HCT116 (cell line): ENCODE measurements around the gene TEX264. TPM values are rescaled to one million over a fixed set of nuclear protein-coding genes. Genes with fewer than 3 reads are reported as not detected.

ENCODE experiments used
- ATAC-seq: fragments of 200-7000 bp; cut with Tn5 transposase; 2 replicates; pipeline ENCODE4 v1.9.1; 2020; ENCODE audit warnings: mild to moderate bottlenecking, moderate library complexity
- BruUV-seq: library from RNA; stranded (reverse); fragments of 400-500 nt; replicated peaks from 2 replicates; lab custom pipeline; 2021; lab: Mats Ljungman, UMichigan
- CTCF ChIA-PET: fragments of 300-600 bp; sonication (Branson Sonifier 250); formaldehyde crosslinking; loops from one replicate; lab custom pipeline; 2021; ENCODE audit warnings: antibody characterized with exemption; lab: Charles Lee
- POLR2A ChIA-PET: fragments of 300-600, 350-600 bp; sonication (Branson Sonifier 250); formaldehyde crosslinking; loops from one replicate; lab custom pipeline; 2021; ENCODE audit warnings: antibody characterized with exemption; lab: Charles Lee
- RAD21 ChIA-PET, 2 experiments: fragments of 300-600 bp; sonication (Branson Sonifier 250); formaldehyde crosslinking; loops; one replicate each; lab custom pipeline; 2023; ENCODE audit warnings: low total read pairs in 2 of 2; ENCODE audit not compliant: uncharacterized antibody in 2 of 2, unreplicated experiment in 2 of 2, low non-redundant PET in 1 of 2; lab: Charles Lee
- DNase-seq: peaks from one replicate; pipeline ENCODE4 v3.0.0-alpha.2; 2010; ENCODE audit warnings: low read depth, low spot score
- H2AFZ ChIP-seq: fragments of 200-600 bp; shearing (Covaris generic), sonication (generic); 2 replicates; pipeline ENCODE4 v1.6.1; 2017; ENCODE audit warnings: low read depth, mixed run types, mixed read lengths, antibody characterized with exemption, low read length; ENCODE audit not compliant: poor library complexity, severe bottlenecking
- H3K27ac ChIP-seq: 2 replicates; pipeline ENCODE4 v1.5.1; 2012; ENCODE audit warnings: low read depth, low read length
- H3K27me3 ChIP-seq: fragments of 200-600 bp; sonication (generic); 2 replicates; pipeline ENCODE4 v1.6.1; 2016; ENCODE audit warnings: mixed run types, low read length, mixed read lengths; ENCODE audit not compliant: insufficient read depth
- H3K36me3 ChIP-seq, 2 experiments: fragments of 200-500 bp in 1 of 2; fragments of 200-600 bp in 1 of 2; sonication (Bioruptor generic) in 1 of 2; sonication (generic) in 1 of 2; 2 replicates each; pipeline versions ENCODE4 v1.5.1 to v1.6.1; 2014 to 2016; ENCODE audit warnings: low read length in 2 of 2, inconsistent platforms in 1 of 2, mixed read lengths in 1 of 2, mixed run types in 1 of 2; ENCODE audit not compliant: insufficient read depth in 2 of 2, control insufficient read depth in 1 of 2
- H3K4me1 ChIP-seq, 2 experiments: fragments of 200-600 bp in 1 of 2; sonication (generic) in 1 of 2; 2 replicates each; pipeline versions ENCODE4 v1.5.1 to v1.6.1; 2012 to 2017; ENCODE audit warnings: low read length in 2 of 2, inconsistent platforms in 1 of 2, mild to moderate bottlenecking in 1 of 2, mixed read lengths in 1 of 2, mixed run types in 1 of 2, moderate library complexity in 1 of 2; ENCODE audit not compliant: insufficient read depth in 2 of 2, control insufficient read depth in 1 of 2
- H3K4me2 ChIP-seq: fragments of 200-600 bp; sonication (generic); 2 replicates; pipeline ENCODE4 v1.6.1; 2017; ENCODE audit warnings: mixed run types, low read length, mixed read lengths
- H3K4me3 ChIP-seq, 2 experiments: fragments of 200-600 bp in 1 of 2; sonication (generic) in 1 of 2; replicated peaks in 1 of 2; 2 replicates each; pipeline ENCODE4 v1.5.1; 2011 to 2016; ENCODE audit warnings: low read length in 2 of 2, control low read depth in 1 of 2, low read depth in 1 of 2, mild to moderate bottlenecking in 1 of 2, mixed read lengths in 1 of 2, mixed run types in 1 of 2
- H3K79me2 ChIP-seq: fragments of 200-600 bp; sonication (generic); 2 replicates; pipeline ENCODE4 v1.6.1; 2017; ENCODE audit warnings: mild to moderate bottlenecking, mixed run types, low read length, moderate library complexity, mixed read lengths; ENCODE audit not compliant: insufficient read depth
- H3K9ac ChIP-seq: fragments of 200-600 bp; sonication (generic); 2 replicates; pipeline ENCODE4 v1.6.1; 2016; ENCODE audit warnings: low read length, mixed read lengths
- H3K9me2 ChIP-seq: fragments of 200-600 bp; sonication (generic), shearing (Covaris generic); 2 replicates; pipeline ENCODE4 v1.6.1; 2017; ENCODE audit warnings: mixed run types, mild to moderate bottlenecking, moderate library complexity; ENCODE audit not compliant: insufficient read depth
- H3K9me3 ChIP-seq, 2 experiments: fragments of 200-500 bp in 1 of 2; fragments of 200-600 bp in 1 of 2; sonication (Bioruptor generic) in 1 of 2; sonication (generic) in 1 of 2; 2 replicates each; pipeline ENCODE4 v1.6.1; 2014 to 2017; ENCODE audit warnings: low read length in 2 of 2, mixed read lengths in 2 of 2, inconsistent platforms in 1 of 2, low read depth in 1 of 2, mild to moderate bottlenecking in 1 of 2, mixed run types in 1 of 2, moderate library complexity in 1 of 2; ENCODE audit not compliant: control insufficient read depth in 1 of 2, insufficient read depth in 1 of 2
- H4K20me1 ChIP-seq: fragments of 200-600 bp; sonication (generic), shearing (Covaris generic); 2 replicates; pipeline ENCODE4 v1.6.1; 2017; ENCODE audit warnings: mixed run types, mild to moderate bottlenecking, moderate library complexity; ENCODE audit not compliant: insufficient read depth
- CBX3 ChIP-seq: IDR thresholded peaks from 2 replicates; pipeline ENCODE4 v1.6.1; 2012; ENCODE audit warnings: low read depth
- CEBPB ChIP-seq: IDR thresholded peaks from 2 replicates; pipeline ENCODE4 v1.6.1; 2012; ENCODE audit warnings: low read depth
- EGR1 ChIP-seq: IDR thresholded peaks from 2 replicates; pipeline ENCODE4 v1.6.1; 2012; ENCODE audit warnings: low read depth
- ELF1 ChIP-seq: IDR thresholded peaks from 2 replicates; pipeline ENCODE4 v1.6.1; 2012; ENCODE audit warnings: low read depth, borderline replicate concordance
- EZH2phosphoT487 ChIP-seq: fragments of 200-600 bp; IDR thresholded peaks from 2 replicates; pipeline ENCODE4 v1.6.1; 2018; ENCODE audit warnings: antibody characterized with exemption, borderline replicate concordance
- FOSL1 ChIP-seq: IDR thresholded peaks from 2 replicates; pipeline ENCODE4 v1.6.1; 2012; ENCODE audit warnings: low read depth
- POLR2A ChIP-seq: IDR thresholded peaks from 2 replicates; pipeline ENCODE4 v1.7.0; 2011; ENCODE audit warnings: borderline replicate concordance; ENCODE audit not compliant: insufficient read depth, insufficient read length; ENCODE audit errors: extremely low read depth
- RAD21 ChIP-seq: IDR thresholded peaks from 2 replicates; pipeline ENCODE4 v1.6.1; 2012; ENCODE audit warnings: low read depth, mild to moderate bottlenecking
- SIN3A ChIP-seq: IDR thresholded peaks from 2 replicates; pipeline ENCODE4 v1.6.1; 2012; ENCODE audit warnings: low read depth
- SP1 ChIP-seq: IDR thresholded peaks from 2 replicates; pipeline ENCODE4 v1.6.1; 2012; ENCODE audit warnings: low read depth
- SRF ChIP-seq: IDR thresholded peaks from 2 replicates; pipeline ENCODE4 v1.6.1; 2012; ENCODE audit warnings: low read depth
- ZFX ChIP-seq: fragments of 450-650 bp; IDR thresholded peaks from 2 replicates; pipeline ENCODE4 v1.6.1; 2017
- ZNF274 ChIP-seq: fragments of 200-500 bp; sonication (Bioruptor generic); IDR thresholded peaks from 2 replicates; pipeline ENCODE4 v1.6.1; 2014; ENCODE audit warnings: mild to moderate bottlenecking, low read depth, low read length, inconsistent platforms
- intact Hi-C: fragments of 100-400 bp; cut with micrococcal nuclease; formaldehyde crosslinking; loops from 2 replicates; pipeline ENCODE4 v1.10.0; 2022
- total RNA-seq: library from RNA; stranded (reverse); gene quantifications from one replicate; pipeline ENCODE4 v1.2.1, GENCODE V29; 2021; ENCODE audit not compliant: unreplicated experiment
- TF ChIP-seq, protein P1 (sequence below), 3 experiments: fragments of 200-600 bp in 1 of 3; sonication (generic) in 1 of 3; IDR thresholded peaks in 2 of 3; conservative IDR thresholded peaks in 1 of 3; 2 replicates each; pipeline ENCODE4 v1.5.1; 2012 to 2017; ENCODE audit warnings: low read depth in 2 of 3, low read length in 2 of 3, antibody characterized with exemption in 1 of 3, borderline replicate concordance in 1 of 3, control low read depth in 1 of 3, mild to moderate bottlenecking in 1 of 3, mixed read lengths in 1 of 3, mixed run types in 1 of 3, moderate library complexity in 1 of 3; ENCODE audit not compliant: insufficient read depth in 1 of 3
- TF ChIP-seq, protein P2 (sequence below): IDR thresholded peaks from 2 replicates; pipeline ENCODE4 v1.6.1; 2012
- TF ChIP-seq, protein P3 (sequence below): IDR thresholded peaks from 2 replicates; pipeline ENCODE4 v1.6.1; 2012; ENCODE audit warnings: low read depth

The TEX264 gene
- total RNA-seq, 1 experiment from 2014 or later: 36.0 TPM

DNA sequence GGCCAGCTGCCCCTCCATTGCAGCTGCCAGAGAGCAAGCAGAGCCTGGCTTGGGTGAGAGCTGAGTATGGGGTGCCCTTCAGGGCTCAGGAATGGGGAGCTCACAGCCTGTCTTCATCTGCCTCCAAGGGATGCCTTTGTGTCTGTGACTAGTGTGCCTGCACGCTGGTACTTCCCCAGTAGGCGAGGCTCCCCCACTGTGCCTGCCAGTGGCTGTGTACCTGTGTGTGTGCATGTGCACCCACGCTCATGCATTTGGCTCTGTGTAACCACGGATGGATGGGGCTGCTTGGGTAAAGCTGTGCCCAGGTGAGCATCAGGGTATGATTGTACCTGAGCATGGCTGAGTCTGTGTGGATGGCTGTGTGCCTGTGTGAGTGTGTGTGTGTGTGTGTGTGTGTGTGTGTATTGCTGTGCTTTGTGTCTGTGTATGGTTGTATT is 33.5 kb downstream of the TEX264 start:
- no peak overlapping the region for H3K4me3 ChIP-seq
- CTCF ChIA-PET: no interaction called here
- H3K9ac ChIP-seq: no peak overlapping the region
- BruUV-seq: no TSS peak
- peaks cover 0 to 3% of the 10 kb centered on the region in 2 experiments; a peak in 1 of 4 replicates for H3K36me3 ChIP-seq
- DNase-seq (no peak), ATAC-seq (no peak)
- no peaks in the 10 kb centered on the region for H3K9me2 ChIP-seq
- no peaks in the 10 kb centered on the region for H3K79me2 ChIP-seq
- no peak overlapping the region for H2AFZ ChIP-seq
- POLR2A ChIA-PET: no interaction called here
- RAD21 ChIA-PET: no interaction called here
- no peak overlapping the region for H3K27ac ChIP-seq
- no peaks in the 10 kb centered on the region for H4K20me1 ChIP-seq
- H3K9me3 ChIP-seq: no peaks in the 10 kb centered on the region
- H3K27me3 ChIP-seq: no peaks in the 10 kb centered on the region
- H3K4me2 ChIP-seq: no peak overlapping the region
- H3K4me1 ChIP-seq: no peaks in the 10 kb centered on the region
- intact Hi-C loops: no loop called here
- TF ChIP-seq ZFX (no peak), FOSL1 (no peak), ZNF274 (no peak), RAD21 (no peak), ELF1 (no peak), SRF (no peak)
- TF ChIP-seq, protein P1, sequence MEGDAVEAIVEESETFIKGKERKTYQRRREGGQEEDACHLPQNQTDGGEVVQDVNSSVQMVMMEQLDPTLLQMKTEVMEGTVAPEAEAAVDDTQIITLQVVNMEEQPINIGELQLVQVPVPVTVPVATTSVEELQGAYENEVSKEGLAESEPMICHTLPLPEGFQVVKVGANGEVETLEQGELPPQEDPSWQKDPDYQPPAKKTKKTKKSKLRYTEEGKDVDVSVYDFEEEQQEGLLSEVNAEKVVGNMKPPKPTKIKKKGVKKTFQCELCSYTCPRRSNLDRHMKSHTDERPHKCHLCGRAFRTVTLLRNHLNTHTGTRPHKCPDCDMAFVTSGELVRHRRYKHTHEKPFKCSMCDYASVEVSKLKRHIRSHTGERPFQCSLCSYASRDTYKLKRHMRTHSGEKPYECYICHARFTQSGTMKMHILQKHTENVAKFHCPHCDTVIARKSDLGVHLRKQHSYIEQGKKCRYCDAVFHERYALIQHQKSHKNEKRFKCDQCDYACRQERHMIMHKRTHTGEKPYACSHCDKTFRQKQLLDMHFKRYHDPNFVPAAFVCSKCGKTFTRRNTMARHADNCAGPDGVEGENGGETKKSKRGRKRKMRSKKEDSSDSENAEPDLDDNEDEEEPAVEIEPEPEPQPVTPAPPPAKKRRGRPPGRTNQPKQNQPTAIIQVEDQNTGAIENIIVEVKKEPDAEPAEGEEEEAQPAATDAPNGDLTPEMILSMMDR (IDR thresholded peaks at IDR 0.05 in 2 of 3, conservative IDR thresholded peaks at IDR 0.05 in 1 of 3; ENCODE audit: borderline replicate concordance in 1 of 3, insufficient read depth in 1 of 3, low read depth in 2 of 3, low read length in 2 of 3): no peak
- TF ChIP-seq, all 23 proteins: peak for 0

DNA sequence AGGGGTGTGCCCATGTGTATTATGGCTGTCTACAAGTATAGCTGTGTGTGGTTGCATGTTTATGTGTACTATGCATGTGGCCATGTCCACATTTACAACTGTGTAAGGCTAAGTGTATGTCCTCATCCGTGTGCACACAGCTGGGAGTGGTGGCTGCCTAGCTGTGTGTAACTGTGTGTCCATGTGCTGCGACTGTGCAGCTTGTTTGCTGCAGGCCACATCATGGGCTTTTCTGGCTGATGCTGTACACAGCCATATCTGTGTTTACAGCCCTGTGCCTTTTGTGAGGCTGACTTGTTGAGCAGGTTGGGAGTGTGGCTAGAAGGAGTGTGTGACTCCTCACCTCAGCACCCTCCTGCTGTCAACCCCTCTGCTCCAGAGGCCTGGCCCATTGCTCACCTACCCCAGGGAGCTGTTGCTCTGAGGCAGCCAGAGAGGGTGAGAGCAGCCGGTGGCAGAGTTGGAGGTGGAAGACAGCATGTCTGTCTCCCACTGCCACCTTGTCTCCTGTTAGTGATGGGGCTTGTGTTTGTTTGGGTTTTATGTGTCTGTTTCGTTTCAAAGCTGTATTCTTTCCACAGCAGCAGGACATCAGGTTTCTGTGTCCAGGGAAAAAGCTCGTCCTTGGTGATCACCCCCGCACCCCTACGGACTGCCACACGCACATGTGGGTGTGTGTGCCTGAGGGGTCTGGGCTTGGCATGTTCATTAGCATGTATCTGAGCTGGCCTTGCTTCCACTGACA is 34.4 kb downstream of the TEX264 start:
- ATAC-seq: no peak
- no TSS peak for BruUV-seq
- CTCF ChIA-PET: no interaction called here
- TF ChIP-seq, protein P2, sequence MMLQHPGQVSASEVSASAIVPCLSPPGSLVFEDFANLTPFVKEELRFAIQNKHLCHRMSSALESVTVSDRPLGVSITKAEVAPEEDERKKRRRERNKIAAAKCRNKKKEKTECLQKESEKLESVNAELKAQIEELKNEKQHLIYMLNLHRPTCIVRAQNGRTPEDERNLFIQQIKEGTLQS: no peak
- TF ChIP-seq EGR1: no peak
- TF ChIP-seq SP1: no peak
- no peak for TF ChIP-seq EZH2phosphoT487
- no peak for TF ChIP-seq ELF1
- no peak for TF ChIP-seq RAD21
- TF ChIP-seq ZFX: no peak
- TF ChIP-seq CEBPB: no peak
- no peak for TF ChIP-seq ZNF274
- no peak for TF ChIP-seq CBX3
- no peak for TF ChIP-seq SIN3A
- no peak for TF ChIP-seq POLR2A
- TF ChIP-seq, protein P3, sequence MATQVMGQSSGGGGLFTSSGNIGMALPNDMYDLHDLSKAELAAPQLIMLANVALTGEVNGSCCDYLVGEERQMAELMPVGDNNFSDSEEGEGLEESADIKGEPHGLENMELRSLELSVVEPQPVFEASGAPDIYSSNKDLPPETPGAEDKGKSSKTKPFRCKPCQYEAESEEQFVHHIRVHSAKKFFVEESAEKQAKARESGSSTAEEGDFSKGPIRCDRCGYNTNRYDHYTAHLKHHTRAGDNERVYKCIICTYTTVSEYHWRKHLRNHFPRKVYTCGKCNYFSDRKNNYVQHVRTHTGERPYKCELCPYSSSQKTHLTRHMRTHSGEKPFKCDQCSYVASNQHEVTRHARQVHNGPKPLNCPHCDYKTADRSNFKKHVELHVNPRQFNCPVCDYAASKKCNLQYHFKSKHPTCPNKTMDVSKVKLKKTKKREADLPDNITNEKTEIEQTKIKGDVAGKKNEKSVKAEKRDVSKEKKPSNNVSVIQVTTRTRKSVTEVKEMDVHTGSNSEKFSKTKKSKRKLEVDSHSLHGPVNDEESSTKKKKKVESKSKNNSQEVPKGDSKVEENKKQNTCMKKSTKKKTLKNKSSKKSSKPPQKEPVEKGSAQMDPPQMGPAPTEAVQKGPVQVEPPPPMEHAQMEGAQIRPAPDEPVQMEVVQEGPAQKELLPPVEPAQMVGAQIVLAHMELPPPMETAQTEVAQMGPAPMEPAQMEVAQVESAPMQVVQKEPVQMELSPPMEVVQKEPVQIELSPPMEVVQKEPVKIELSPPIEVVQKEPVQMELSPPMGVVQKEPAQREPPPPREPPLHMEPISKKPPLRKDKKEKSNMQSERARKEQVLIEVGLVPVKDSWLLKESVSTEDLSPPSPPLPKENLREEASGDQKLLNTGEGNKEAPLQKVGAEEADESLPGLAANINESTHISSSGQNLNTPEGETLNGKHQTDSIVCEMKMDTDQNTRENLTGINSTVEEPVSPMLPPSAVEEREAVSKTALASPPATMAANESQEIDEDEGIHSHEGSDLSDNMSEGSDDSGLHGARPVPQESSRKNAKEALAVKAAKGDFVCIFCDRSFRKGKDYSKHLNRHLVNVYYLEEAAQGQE: no peak

More for the DNA sequence above, 34.4 kb downstream of the TEX264 start:
- no peak overlapping the region for H3K9ac ChIP-seq
- peaks cover 0 to 3% of the 10 kb centered on the region in 2 experiments; a peak in 1 of 4 replicates for H3K36me3 ChIP-seq
- no peaks in the 10 kb centered on the region for H3K79me2 ChIP-seq
- H3K27ac ChIP-seq: no peak overlapping the region
- H3K9me3 ChIP-seq: no peaks in the 10 kb centered on the region
- H3K9me2 ChIP-seq: no peaks in the 10 kb centered on the region
- H4K20me1 ChIP-seq: no peaks in the 10 kb centered on the region
- H3K4me2 ChIP-seq: no peak overlapping the region
- DNase-seq: no peak
- POLR2A ChIA-PET: no interaction called here
- no peaks in the 10 kb centered on the region for H3K4me1 ChIP-seq
- H3K4me3 ChIP-seq: no peak overlapping the region
- intact Hi-C loops: no loop called here
- no peak overlapping the region for H2AFZ ChIP-seq
- RAD21 ChIA-PET: no interaction called here
- H3K27me3 ChIP-seq: no peaks in the 10 kb centered on the region
